Neuronal stem cell (in vitro differentiated cells): Measurements from ENCODE around the gene AOPEP.

ENCODE experiments used
- DNase-seq: peaks from one replicate; pipeline ENCODE4 v3.0.0-alpha.2; 2013; ENCODE audit warnings: low spot score
- H2AFZ ChIP-seq: one replicate; pipeline ENCODE4 v1.6.1; 2013; ENCODE audit warnings: mild to moderate bottlenecking, low read length, inconsistent platforms
- H2AK5ac ChIP-seq: 2 replicates; pipeline ENCODE4 v1.6.1; 2013; ENCODE audit warnings: low read depth, mild to moderate bottlenecking, inconsistent platforms, low read length, moderate library complexity, mixed read lengths
- H2BK120ac ChIP-seq: 2 replicates; pipeline ENCODE4 v1.6.1; 2013; ENCODE audit warnings: low read depth, mild to moderate bottlenecking, inconsistent platforms, low read length, moderate library complexity, mixed read lengths
- H2BK12ac ChIP-seq: one replicate; pipeline ENCODE4 v1.6.1; 2013; ENCODE audit warnings: low read length, inconsistent platforms
- H2BK15ac ChIP-seq: 2 replicates; pipeline ENCODE4 v1.6.1; 2013; ENCODE audit warnings: mild to moderate bottlenecking, low read length, inconsistent platforms, mixed read lengths
- H2BK5ac ChIP-seq: one replicate; pipeline ENCODE4 v1.6.1; 2013; ENCODE audit warnings: inconsistent platforms, mild to moderate bottlenecking, low read length, moderate library complexity
- H3K14ac ChIP-seq: one replicate; pipeline ENCODE4 v1.6.1; 2013; ENCODE audit warnings: low read length, inconsistent platforms
- H3K18ac ChIP-seq: 2 replicates; pipeline ENCODE4 v1.6.1; 2013; ENCODE audit warnings: low read length, inconsistent platforms
- H3K23ac ChIP-seq: 2 replicates; pipeline ENCODE4 v1.6.1; 2013; ENCODE audit warnings: low read depth, mild to moderate bottlenecking, mixed read lengths, low read length, inconsistent platforms; ENCODE audit not compliant: poor library complexity
- H3K27ac ChIP-seq: replicated peaks from 3 replicates; pipeline ENCODE4 v1.5.1; 2013; ENCODE audit warnings: low read length, inconsistent platforms
- H3K27me3 ChIP-seq, 3 experiments: 2 replicates each; pipeline ENCODE4 v1.6.1; 2013; ENCODE audit warnings: low read length in 3 of 3, mild to moderate bottlenecking in 2 of 3, inconsistent platforms in 1 of 3, low read depth in 1 of 3, mixed read lengths in 1 of 3, moderate library complexity in 1 of 3; ENCODE audit not compliant: control insufficient read depth in 3 of 3, insufficient read depth in 3 of 3
- H3K36me3 ChIP-seq, 2 donors: replicated peaks in 1 of 2; 2 replicates each; pipeline ENCODE4 v1.6.1; 2013; ENCODE audit warnings: low read length in 2 of 2; ENCODE audit not compliant: control insufficient read depth in 2 of 2, insufficient read depth in 2 of 2
- H3K4ac ChIP-seq: 2 replicates; pipeline ENCODE4 v1.6.1; 2013; ENCODE audit warnings: inconsistent platforms, mild to moderate bottlenecking, low read length, moderate library complexity
- H3K4me1 ChIP-seq, 2 donors: 1 replicate in 1 of 2; 2 replicates in 1 of 2; pipeline ENCODE4 v1.6.1; 2013; ENCODE audit warnings: low read length in 2 of 2, low read depth in 1 of 2; ENCODE audit not compliant: control insufficient read depth in 2 of 2, insufficient read depth in 1 of 2
- H3K4me2 ChIP-seq: one replicate; pipeline ENCODE4 v1.6.1; 2013; ENCODE audit warnings: mild to moderate bottlenecking, low read length, inconsistent platforms; ENCODE audit not compliant: insufficient read depth, poor library complexity, severe bottlenecking
- H3K4me3 ChIP-seq, 2 donors: 2 replicates each; pipeline ENCODE4 v1.5.1; 2013; ENCODE audit warnings: low read length in 2 of 2, mild to moderate bottlenecking in 2 of 2, inconsistent platforms in 1 of 2, moderate library complexity in 1 of 2
- H3K79me1 ChIP-seq: one replicate; pipeline ENCODE4 v1.6.1; 2013; ENCODE audit warnings: low read depth, mild to moderate bottlenecking, inconsistent platforms, low read length, moderate library complexity
- H3K9ac ChIP-seq: one replicate; pipeline ENCODE4 v1.6.1; 2013; ENCODE audit warnings: mild to moderate bottlenecking, low read depth, low read length, inconsistent platforms; ENCODE audit not compliant: poor library complexity
- H3K9me3 ChIP-seq, 2 donors: replicated peaks in 1 of 2; 2 replicates each; pipeline versions ENCODE3 to v1.6.1; 2013; ENCODE audit warnings: low read length in 2 of 2, mild to moderate bottlenecking in 2 of 2, inconsistent platforms in 1 of 2, low read depth in 1 of 2, mixed read lengths in 1 of 2, moderate library complexity in 1 of 2; ENCODE audit not compliant: control insufficient read depth in 2 of 2, insufficient read depth in 1 of 2
- H4K8ac ChIP-seq: one replicate; pipeline ENCODE4 v1.6.1; 2013; ENCODE audit warnings: low read depth, mild to moderate bottlenecking, inconsistent platforms, low read length, moderate library complexity
- H4K91ac ChIP-seq: one replicate; pipeline ENCODE4 v1.6.1; 2013; ENCODE audit warnings: low read length, low read depth, mild to moderate bottlenecking, inconsistent platforms; ENCODE audit not compliant: poor library complexity
- WGBS, 2 donors: extraction: QIAGEN DNeasy Blood & Tissue Kit; methylation state at CpG; one replicate each; pipeline ENCODE4 v1.1.7; 2013; ENCODE audit warnings: missing lambda C conversion rate in 2 of 2, mixed read lengths in 1 of 2; ENCODE audit not compliant: insufficient read length in 2 of 2, insufficient replicate concordance in 1 of 2; ENCODE audit errors: extremely low coverage in 2 of 2; 5-methylcytosine and 5-hydroxymethylcytosine counted together

The AOPEP gene

DNA sequence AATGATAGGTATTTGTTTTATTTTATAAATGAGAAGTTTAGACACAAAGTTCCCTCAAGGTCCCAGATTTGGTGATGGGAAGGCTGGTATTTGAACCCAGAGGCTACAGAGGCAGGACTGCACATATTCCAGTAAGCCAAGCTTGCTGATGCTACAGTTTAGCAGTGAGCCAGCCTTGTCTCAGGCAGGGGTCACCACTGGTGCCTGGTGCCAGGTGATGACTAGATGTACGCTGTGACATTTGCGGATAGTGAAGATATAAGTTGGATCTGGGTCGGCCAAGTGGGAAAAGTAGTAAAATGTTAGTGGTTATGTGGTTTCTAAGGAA, 143.9 kb downstream of the AOPEP start:
- Histone ChIP-seq H2AFZ (no peak overlapping the region), H3K36me3 (no peaks in the 10 kb centered on the region), H2BK5ac (no peak overlapping the region), H3K27ac (no peak overlapping the region), H3K27me3 (no peaks in the 10 kb centered on the region), H2BK12ac (no peak overlapping the region), H3K4me3 (no peak overlapping the region), H3K4me1 (peaks cover 17% of the 10 kb centered on the region in 2 donors), H3K79me1 (no peaks in the 10 kb centered on the region), H4K8ac (peak overlapping the region; percentile 98), H2BK15ac (no peak overlapping the region), H3K4ac (no peak overlapping the region), H3K4me2 (no peak overlapping the region), H3K23ac (no peak overlapping the region), H3K9ac (no peak overlapping the region), H2AK5ac (no peak overlapping the region), H4K91ac (no peak overlapping the region), H2BK120ac (no peak overlapping the region), H3K14ac (no peak overlapping the region), H3K9me3 (no peaks in the 10 kb centered on the region), H3K18ac (no peak overlapping the region)
- WGBS, 2 donors: no CpG with 5 or more reads among the region's 3 CpGs
- no peak for DNase-seq

DNA sequence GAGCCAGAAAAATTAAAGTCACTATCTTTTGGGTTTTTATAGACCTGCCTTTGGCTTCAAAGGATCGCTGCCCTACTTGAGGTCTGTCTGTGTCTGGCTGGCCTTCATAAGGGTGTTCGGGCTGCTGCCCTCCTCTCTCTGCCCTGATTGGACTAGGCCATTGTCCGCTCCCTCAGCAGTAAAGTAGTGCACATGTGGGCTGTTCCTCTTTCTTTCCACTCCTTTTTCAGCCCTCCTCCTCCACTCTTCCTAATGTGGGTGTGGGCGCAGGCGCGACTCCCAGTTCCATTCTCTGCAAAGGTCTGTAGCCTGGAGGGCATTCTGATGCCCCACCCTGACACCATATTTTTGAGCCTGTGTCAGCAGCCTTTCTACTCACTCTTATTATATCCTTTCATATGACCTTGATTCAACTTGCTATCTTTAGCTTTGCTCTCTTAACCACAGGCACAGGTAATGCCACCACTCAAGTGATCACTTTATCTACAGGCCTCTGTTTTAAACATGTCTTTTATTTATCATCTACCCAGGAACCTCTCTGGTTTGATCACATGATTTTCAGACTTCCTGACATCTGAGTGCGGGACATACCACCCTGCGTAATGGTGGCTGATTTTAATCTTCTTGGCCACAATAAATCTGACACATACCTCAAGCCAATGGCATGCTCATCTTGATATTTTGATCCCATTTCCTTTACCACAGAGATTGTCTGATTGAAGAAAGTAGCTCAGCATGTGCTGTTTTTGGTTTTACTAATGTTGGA, 144.5 kb downstream of the AOPEP start:
- H2AK5ac ChIP-seq: no peak overlapping the region
- H2BK120ac ChIP-seq: no peak overlapping the region
- H3K23ac ChIP-seq: no peak overlapping the region
- H3K9ac ChIP-seq: no peak overlapping the region
- no peak overlapping the region for H3K4ac ChIP-seq
- no peak overlapping the region for H2AFZ ChIP-seq
- H4K8ac ChIP-seq: no peak overlapping the region
- H3K36me3 ChIP-seq: no peaks in the 10 kb centered on the region
- H2BK5ac ChIP-seq: no peak overlapping the region
- no peak overlapping the region for H2BK15ac ChIP-seq
- no peak overlapping the region for H3K4me2 ChIP-seq
- H3K4me3 ChIP-seq: no peak overlapping the region
- no peaks in the 10 kb centered on the region for H3K9me3 ChIP-seq
- H3K18ac ChIP-seq: no peak overlapping the region
- no peaks in the 10 kb centered on the region for H3K27me3 ChIP-seq
- no peak overlapping the region for H2BK12ac ChIP-seq
- H3K79me1 ChIP-seq: no peaks in the 10 kb centered on the region
- H4K91ac ChIP-seq: no peak overlapping the region
- no peak for DNase-seq
- H3K4me1 ChIP-seq: peaks cover 12 to 16% of the 10 kb centered on the region in 2 donors
- no CpG with 5 or more reads among the region's 8 CpGs for WGBS, 2 donors
- no peak overlapping the region for H3K27ac ChIP-seq
- H3K14ac ChIP-seq: no peak overlapping the region

DNA sequence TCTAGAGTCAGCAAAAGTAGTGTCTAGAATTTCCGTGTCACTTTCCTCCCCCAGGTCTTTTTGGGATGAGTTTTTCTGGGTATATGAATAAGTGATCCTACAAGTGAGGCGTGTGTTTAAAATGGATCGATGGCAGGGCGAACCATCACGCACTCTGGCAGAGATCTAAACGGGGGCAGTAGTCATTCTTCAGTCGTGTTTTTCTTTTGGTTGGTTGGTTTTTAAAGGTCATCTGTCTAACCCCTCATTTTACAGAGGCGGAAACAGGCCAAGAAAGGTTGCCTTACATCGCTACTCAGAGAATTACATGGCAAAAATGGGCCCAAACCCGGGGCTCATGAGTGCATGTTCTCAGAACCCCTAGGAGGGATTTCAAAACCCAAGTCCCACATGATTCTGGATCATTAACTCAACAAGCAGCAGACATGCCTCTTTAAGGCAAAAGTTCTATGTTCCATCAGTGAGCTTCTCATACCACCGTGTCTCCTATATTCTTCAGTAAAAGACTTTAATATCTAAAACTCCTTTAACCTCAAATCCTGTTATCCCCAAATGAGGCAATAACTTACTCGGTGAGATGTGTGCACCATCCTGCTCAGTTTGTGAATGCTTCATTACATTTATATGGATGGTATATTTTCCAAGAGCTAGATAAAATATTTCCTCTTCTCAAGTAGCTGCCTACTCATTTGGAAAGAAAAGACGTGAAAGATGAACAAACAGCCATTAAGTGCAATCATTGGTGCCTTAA, 145.8 kb downstream of the AOPEP start:
- H2BK12ac ChIP-seq: no peak overlapping the region
- H3K27me3 ChIP-seq: no peaks in the 10 kb centered on the region
- H3K18ac ChIP-seq: no peak overlapping the region
- no peak overlapping the region for H3K9ac ChIP-seq
- H2AK5ac ChIP-seq: no peak overlapping the region
- H3K4me1 ChIP-seq: peaks cover 4 to 10% of the 10 kb centered on the region in 2 donors
- no peaks in the 10 kb centered on the region for H3K36me3 ChIP-seq
- no peak overlapping the region for H2AFZ ChIP-seq
- H3K4me3 ChIP-seq: no peak overlapping the region
- DNase-seq: no peak
- no peak overlapping the region for H2BK15ac ChIP-seq
- no peak overlapping the region for H3K27ac ChIP-seq
- no peak overlapping the region for H3K23ac ChIP-seq
- H3K4ac ChIP-seq: no peak overlapping the region
- H3K14ac ChIP-seq: no peak overlapping the region
- no peaks in the 10 kb centered on the region for H3K79me1 ChIP-seq
- H2BK5ac ChIP-seq: no peak overlapping the region
- H3K4me2 ChIP-seq: no peak overlapping the region
- no peaks in the 10 kb centered on the region for H3K9me3 ChIP-seq
- no peak overlapping the region for H2BK120ac ChIP-seq
- WGBS, 2 donors: no CpG with 5 or more reads among the region's 13 CpGs
- no peak overlapping the region for H4K8ac ChIP-seq
- no peak overlapping the region for H4K91ac ChIP-seq

DNA sequence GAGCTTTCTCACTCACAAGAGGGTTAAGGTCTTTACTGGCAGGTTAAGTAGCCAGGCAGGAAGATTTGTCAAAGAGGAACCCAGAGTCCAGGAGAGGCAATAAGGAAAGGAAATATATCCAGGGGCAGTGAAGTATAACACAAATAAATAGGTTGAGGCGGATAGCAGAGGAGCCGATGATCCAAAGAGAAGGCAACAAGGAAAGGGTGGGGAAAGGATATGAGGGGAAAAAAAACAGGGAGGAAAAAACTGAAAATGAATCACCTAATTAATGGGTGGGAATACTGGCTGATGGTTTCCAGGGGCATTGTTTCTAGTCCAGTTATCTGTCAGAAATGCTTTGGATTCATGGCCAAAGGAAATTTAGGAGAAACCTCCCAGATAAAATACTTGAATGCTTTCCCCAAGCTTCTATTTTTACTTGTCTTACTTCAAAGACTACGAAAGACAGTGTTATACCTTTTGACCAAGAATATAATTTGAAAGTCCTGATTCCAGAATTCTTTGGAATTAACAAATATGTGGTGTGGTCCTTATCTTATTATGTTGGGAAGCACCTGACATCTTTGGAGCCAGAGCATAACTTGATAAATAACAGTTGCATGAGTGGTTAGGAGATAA, 146.5 kb downstream of the AOPEP start:
- Histone ChIP-seq H3K4me2 (no peak overlapping the region), H3K27ac (no peak overlapping the region), H3K36me3 (no peaks in the 10 kb centered on the region), H4K8ac (no peak overlapping the region), H3K4me1 (peaks cover 0 to 6% of the 10 kb centered on the region in 2 donors), H3K27me3 (no peaks in the 10 kb centered on the region), H4K91ac (no peak overlapping the region), H3K4ac (no peak overlapping the region), H3K9ac (no peak overlapping the region), H3K79me1 (no peaks in the 10 kb centered on the region), H2BK12ac (no peak overlapping the region), H3K4me3 (no peak overlapping the region), H2BK120ac (no peak overlapping the region), H2BK15ac (no peak overlapping the region), H3K23ac (no peak overlapping the region), H3K18ac (no peak overlapping the region), H3K9me3 (no peaks in the 10 kb centered on the region), H2BK5ac (no peak overlapping the region), H3K14ac (no peak overlapping the region), H2AK5ac (no peak overlapping the region), H2AFZ (no peak overlapping the region)
- WGBS, 2 donors: no CpG with 5 or more reads among the region's 3 CpGs
- DNase-seq: no peak
